Epithelial cell of proximal tubule (primary cell): Measurements from ENCODE around the gene DOCK2. TPM values are rescaled to one million over a fixed set of nuclear protein-coding genes. Genes with fewer than 3 reads are reported as not detected.

ENCODE experiments used
- DNase-seq: peaks from one replicate; pipeline ENCODE4 v3.0.0-alpha.2; 2011; ENCODE audit warnings: low read depth
- H3K4me3 ChIP-seq: 2 replicates; pipeline ENCODE4 v1.5.1; 2011; ENCODE audit warnings: low read depth, mild to moderate bottlenecking, low read length
- CTCF ChIP-seq: conservative IDR thresholded peaks from 2 replicates; pipeline ENCODE4 v1.5.1; 2012; ENCODE audit warnings: low read depth, mild to moderate bottlenecking, low read length
- total RNA-seq: library from RNA; depleted of rRNA; stranded (reverse); fragments of >200 nt; gene quantifications from 2 replicates; pipeline ENCODE4 v1.2.3, GENCODE V29; 2015

Gene DOCK2
- total RNA-seq, 1 donor from 2014 or later = 30.4 TPM

- TF ChIP-seq CTCF = no peak
- H3K4me3 ChIP-seq = peak overlapping the region; percentile 56
- DNase-seq = peak; percentile 29
These were observed 341.6 kb downstream of the DOCK2 start for GRCh38 chr5:169978714-169979113.

- DNase-seq = no peak
- no peak for TF ChIP-seq CTCF
- H3K4me3 ChIP-seq = peak overlapping the region; percentile 56
These were observed 342.8 kb downstream of the DOCK2 start for GRCh38 chr5:169979871-169980270.

GRCh38 chr5:169980418-169981053, 343.5 kb downstream of the DOCK2 start, which contains the start of gene INSYN2B:
TSS of gene INSYN2B (minus strand) at chr5:169980495. CDS start at chr5:169883898, 96,597 bp downstream.
- H3K4me3 ChIP-seq = peak within 1 kb of the TSS; percentile 56
- TF ChIP-seq CTCF = peak; percentile 73
- peak; percentile 70 for DNase-seq

- DNase-seq = no peak
- no peak overlapping the region for H3K4me3 ChIP-seq
- TF ChIP-seq CTCF = no peak
These were observed 351.1 kb downstream of the DOCK2 start for GRCh38 chr5:169988206-169988605.

GRCh38 chr5:169988947-169989346, 351.9 kb downstream of the DOCK2 start:
- no peak for DNase-seq
- no peak for TF ChIP-seq CTCF
- H3K4me3 ChIP-seq = no peak overlapping the region

- H3K4me3 ChIP-seq = no peak overlapping the region
- no peak for TF ChIP-seq CTCF
- no peak for DNase-seq
These were observed 352.3 kb downstream of the DOCK2 start for GRCh38 chr5:169989365-169989764.
